Gastroesophageal sphincter (tissue), 4 donors: Measurements from ENCODE around the gene TRAK2. TPM values are rescaled to one million over a fixed set of nuclear protein-coding genes. Genes with fewer than 3 reads are reported as not detected.

Experiments
- ATAC-seq: fragments of 150-250 bp; one replicate; pipeline ENCODE4 v1.9.1; 2016; ENCODE audit warnings: mild to moderate bottlenecking, moderate library complexity
- H3K27ac ChIP-seq, 4 donors: fragments of 200-600 bp; sonication (generic) in 3 of 4; 1 replicate in 3 of 4; 2 replicates in 1 of 4; pipeline ENCODE4 v1.5.1; 2016 to 2019
- H3K27me3 ChIP-seq: fragments of 200-600 bp; sonication (generic); one replicate; pipeline ENCODE4 v1.5.1; 2019
- H3K36me3 ChIP-seq, 2 donors: fragments of 200-600 bp; sonication (generic); one replicate each; pipeline ENCODE4 v1.5.1; 2019; ENCODE audit warnings: control low read depth in 1 of 2
- H3K4me1 ChIP-seq, 3 donors: fragments of 200-600 bp; sonication (generic); 1 replicate in 2 of 3; 2 replicates in 1 of 3; pipeline ENCODE4 v1.5.1; 2016 to 2019; ENCODE audit warnings: control low read depth in 2 of 3
- H3K4me3 ChIP-seq, 2 donors: fragments of 200-600 bp; sonication (generic); one replicate each; pipeline ENCODE4 v1.5.1; 2019; ENCODE audit warnings: mild to moderate bottlenecking in 1 of 2, moderate library complexity in 1 of 2
- H3K9me3 ChIP-seq, 3 donors: fragments of 200-600 bp; sonication (generic); one replicate each; pipeline ENCODE4 v1.5.1; 2017 to 2019; ENCODE audit warnings: control low read depth in 2 of 3
- EP300 ChIP-seq: sonication (generic); formaldehyde crosslinking; IDR thresholded peaks from one replicate; pipeline ENCODE4 v1.6.1; 2017; ENCODE audit warnings: antibody characterized with exemption, mild to moderate bottlenecking
- POLR2A ChIP-seq, 2 donors: fragments of 450-650 bp; IDR thresholded peaks; one replicate each; pipeline ENCODE4 v1.6.1; 2017; ENCODE audit warnings: antibody characterized with exemption in 2 of 2, mild to moderate bottlenecking in 2 of 2, moderate library complexity in 1 of 2
- POLR2AphosphoS5 ChIP-seq: sonication (generic); formaldehyde crosslinking; IDR thresholded peaks from one replicate; pipeline ENCODE4 v1.6.1; 2017; ENCODE audit warnings: antibody characterized with exemption
- whole genome bisulfite sequencing, 2 donors: methylation state at CpG; one replicate each; pipeline ENCODE4 v1.1.5; 2018; ENCODE audit warnings: low coverage in 1 of 2; 5-methylcytosine and 5-hydroxymethylcytosine counted together
- total RNA-seq, 4 donors: library from RNA; depleted of rRNA; stranded (reverse); fragments of >200 nt; gene quantifications; one replicate each; pipeline ENCODE4 v1.1.0, GENCODE V29; 2016
- TF ChIP-seq, protein P1 (sequence below), 4 experiments: fragments of 200-600 bp in 2 of 4; fragments of 450-650 bp in 2 of 4; sonication (generic) in 1 of 4; IDR thresholded peaks; one replicate each; pipeline ENCODE4 v1.5.1; 2017 to 2019; ENCODE audit warnings: antibody characterized with exemption in 4 of 4, mild to moderate bottlenecking in 2 of 4, moderate library complexity in 2 of 4

TRAK2 gene
- total RNA-seq, 4 donors from 2014 or later = 64.8 to 129 (median 105) TPM

DNA sequence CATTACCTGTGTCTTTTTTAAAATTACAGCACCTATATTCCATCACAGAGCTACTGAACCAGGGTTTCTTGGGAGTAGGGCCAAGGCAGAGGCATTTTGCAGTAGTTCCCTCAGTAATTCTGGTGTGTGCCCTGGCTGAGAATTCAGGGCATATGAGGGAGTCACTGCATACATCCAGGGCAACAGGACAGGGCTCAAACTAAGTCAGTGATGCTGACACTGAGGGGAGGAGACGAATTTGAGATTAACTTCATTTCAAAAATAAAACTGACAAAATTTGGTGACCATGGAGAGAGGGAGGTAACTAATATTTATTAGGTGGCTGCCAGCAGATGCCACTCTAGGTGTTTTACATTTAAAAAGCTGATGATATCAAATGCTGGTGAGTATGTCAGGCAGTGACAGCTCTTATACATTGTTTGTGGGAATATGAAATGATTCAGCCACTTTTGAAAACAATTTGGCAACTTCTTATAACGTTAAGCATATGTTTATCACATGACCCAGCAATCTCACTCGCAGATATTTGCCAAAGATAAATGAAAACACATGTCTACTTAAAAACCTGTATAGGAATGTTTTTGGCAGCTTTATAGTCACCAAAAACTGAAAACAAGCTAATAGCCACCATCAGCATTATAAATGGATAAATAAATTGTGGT is 20.6 kb upstream of the TRAK2 start:
- TF ChIP-seq, protein P1, sequence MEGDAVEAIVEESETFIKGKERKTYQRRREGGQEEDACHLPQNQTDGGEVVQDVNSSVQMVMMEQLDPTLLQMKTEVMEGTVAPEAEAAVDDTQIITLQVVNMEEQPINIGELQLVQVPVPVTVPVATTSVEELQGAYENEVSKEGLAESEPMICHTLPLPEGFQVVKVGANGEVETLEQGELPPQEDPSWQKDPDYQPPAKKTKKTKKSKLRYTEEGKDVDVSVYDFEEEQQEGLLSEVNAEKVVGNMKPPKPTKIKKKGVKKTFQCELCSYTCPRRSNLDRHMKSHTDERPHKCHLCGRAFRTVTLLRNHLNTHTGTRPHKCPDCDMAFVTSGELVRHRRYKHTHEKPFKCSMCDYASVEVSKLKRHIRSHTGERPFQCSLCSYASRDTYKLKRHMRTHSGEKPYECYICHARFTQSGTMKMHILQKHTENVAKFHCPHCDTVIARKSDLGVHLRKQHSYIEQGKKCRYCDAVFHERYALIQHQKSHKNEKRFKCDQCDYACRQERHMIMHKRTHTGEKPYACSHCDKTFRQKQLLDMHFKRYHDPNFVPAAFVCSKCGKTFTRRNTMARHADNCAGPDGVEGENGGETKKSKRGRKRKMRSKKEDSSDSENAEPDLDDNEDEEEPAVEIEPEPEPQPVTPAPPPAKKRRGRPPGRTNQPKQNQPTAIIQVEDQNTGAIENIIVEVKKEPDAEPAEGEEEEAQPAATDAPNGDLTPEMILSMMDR (IDR thresholded peaks at IDR 0.05) = no peak
- Histone ChIP-seq H3K4me1 (peaks cover 0 to 19% (median 3%) of the 10 kb centered on the region in 3 donors), H3K4me3 (no peak overlapping the region), H3K27ac (no peak overlapping the region), H3K27me3 (no peaks in the 10 kb centered on the region), H3K36me3 (peaks cover 15 to 77% of the 10 kb centered on the region in 2 donors), H3K9me3 (no peaks in the 10 kb centered on the region)
- WGBS, 2 donors = 61 to 62% methylated on average over 3 of the region's 3 CpGs
- no peak for ATAC-seq

DNA sequence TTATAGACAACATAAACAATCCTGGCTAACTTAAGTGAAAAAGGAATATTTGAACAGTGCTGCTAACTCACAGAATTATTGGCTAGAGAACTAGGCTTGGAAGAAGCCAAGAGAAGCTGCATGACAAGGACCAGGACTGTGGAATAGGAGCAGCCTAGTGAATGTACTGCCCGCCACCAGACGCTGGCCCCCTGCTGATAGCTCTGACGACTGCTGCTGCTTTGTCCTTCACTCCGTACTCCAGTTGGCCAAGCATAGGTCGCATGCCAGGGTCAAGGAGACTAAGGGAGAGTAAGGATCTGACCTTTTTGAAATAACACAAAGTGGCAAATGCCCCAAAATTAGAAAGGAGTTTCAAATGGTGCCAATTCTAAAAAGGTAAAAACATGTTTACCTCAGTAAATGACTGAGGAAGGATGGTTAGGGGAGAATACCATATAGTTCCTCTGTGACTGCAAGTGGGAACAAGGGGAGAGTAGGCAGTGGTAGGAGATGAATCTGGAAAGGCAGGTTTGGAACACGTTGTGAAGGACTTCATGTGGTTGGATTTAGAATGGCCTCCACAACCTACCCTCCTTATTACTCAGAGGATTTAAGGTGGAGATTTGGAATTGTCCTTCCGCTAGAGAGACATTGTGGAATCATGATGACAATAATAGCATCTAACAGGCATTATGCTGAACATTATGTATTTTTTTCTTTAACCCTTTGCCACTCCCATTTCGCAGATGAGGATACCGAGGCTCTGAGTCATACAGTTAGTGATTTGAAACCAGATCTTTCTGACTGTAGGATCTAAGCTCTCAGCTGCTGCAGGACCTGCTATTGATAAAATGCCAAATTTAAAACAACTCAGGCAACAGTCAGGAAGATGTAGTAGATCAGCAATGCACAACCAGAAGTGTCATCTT is 19.8 kb upstream of the TRAK2 start:
- peaks cover 15 to 75% of the 10 kb centered on the region in 2 donors for H3K36me3 ChIP-seq
- no peak for TF ChIP-seq POLR2A (IDR thresholded peaks at IDR 0.05)
- TF ChIP-seq, protein P1 (IDR thresholded peaks at IDR 0.05) = no peak
- no peak for TF ChIP-seq POLR2AphosphoS5
- TF ChIP-seq EP300 = no peak
- WGBS, 2 donors = 88 to 90% methylated on average over 4 to 9 of the region's 9 CpGs
- no peak overlapping the region for H3K27ac ChIP-seq
- ATAC-seq = no peak
- H3K4me3 ChIP-seq = no peak overlapping the region
- H3K4me1 ChIP-seq = peaks cover 0 to 19% (median 3%) of the 10 kb centered on the region in 3 donors
- no peaks in the 10 kb centered on the region for H3K27me3 ChIP-seq
- no peaks in the 10 kb centered on the region for H3K9me3 ChIP-seq

DNA sequence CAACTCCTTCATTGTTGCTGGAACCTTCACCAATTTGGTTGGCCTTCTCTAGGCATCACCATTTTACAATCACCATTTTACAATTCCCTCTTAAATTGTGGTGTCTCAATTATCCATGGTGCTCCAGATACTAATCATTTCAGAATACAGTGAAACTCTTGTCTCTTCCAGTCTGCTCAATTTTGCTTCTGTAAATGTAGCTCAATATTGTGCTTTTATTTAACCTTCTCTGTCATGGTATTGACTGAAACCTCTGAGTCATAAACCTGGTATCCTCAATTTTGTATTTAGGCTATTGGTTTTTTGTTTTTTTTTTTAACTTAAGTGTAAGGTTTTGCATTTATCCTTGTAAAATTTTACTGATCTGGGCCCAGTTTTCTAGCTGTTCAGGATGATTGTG is 16.4 kb upstream of the TRAK2 start:
- Histone ChIP-seq H3K36me3 (peaks cover 15 to 75% of the 10 kb centered on the region in 2 donors), H3K9me3 (no peaks in the 10 kb centered on the region), H3K27ac (peak overlapping the region in 1 of 4 donors; percentile 25), H3K27me3 (no peaks in the 10 kb centered on the region), H3K4me3 (no peak overlapping the region), H3K4me1 (peaks cover 3 to 37% (median 4%) of the 10 kb centered on the region in 3 donors)
- ATAC-seq = no peak
- TF ChIP-seq POLR2AphosphoS5 = no peak
- TF ChIP-seq POLR2A (IDR thresholded peaks at IDR 0.05) = no peak
- TF ChIP-seq, protein P1 (IDR thresholded peaks at IDR 0.05) = no peak
- no peak for TF ChIP-seq EP300

DNA sequence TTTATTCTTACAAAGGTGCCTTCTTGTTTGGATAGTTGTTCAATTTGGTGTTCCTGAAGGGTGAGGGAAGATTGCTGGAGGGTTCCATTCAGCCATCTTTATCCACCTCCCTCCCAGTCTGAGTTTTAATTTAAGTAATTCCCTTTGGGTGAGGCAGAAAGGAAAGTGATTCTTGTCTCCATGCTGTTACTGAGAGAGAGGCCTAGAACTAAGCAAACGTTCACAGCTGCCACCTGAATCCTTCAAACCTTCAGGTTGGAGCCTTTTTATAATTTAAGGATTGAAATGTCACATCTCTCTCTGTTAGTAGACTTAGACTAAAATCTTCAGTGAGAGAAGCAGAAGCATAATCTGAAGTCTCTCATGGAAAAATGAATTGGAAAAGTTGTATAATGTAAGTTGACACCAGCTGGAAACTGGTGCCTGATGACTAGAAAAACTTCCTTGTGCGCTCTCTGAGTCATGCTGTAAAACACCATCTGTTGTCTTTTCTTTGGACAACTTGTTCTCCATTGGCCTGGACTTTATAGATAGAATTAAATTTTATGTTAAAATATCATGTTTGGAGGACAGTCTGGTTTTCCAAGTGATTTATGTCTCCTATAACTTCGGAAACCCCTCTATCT is 14.9 kb upstream of the TRAK2 start:
- 41 to 44% methylated on average over 2 to 3 of the region's 3 CpGs for WGBS, 2 donors
- peak; percentile 69 for ATAC-seq
- no peaks in the 10 kb centered on the region for H3K27me3 ChIP-seq
- no peak overlapping the region for H3K4me3 ChIP-seq
- TF ChIP-seq POLR2AphosphoS5 (no peak), EP300 (no peak), POLR2A (IDR thresholded peaks at IDR 0.05) (no peak)
- TF ChIP-seq, protein P1 (IDR thresholded peaks at IDR 0.05) = no peak
- peaks cover 15 to 75% of the 10 kb centered on the region in 2 donors for H3K36me3 ChIP-seq
- H3K27ac ChIP-seq = peak overlapping the region; percentile 18 to 67 (median 38)
- H3K4me1 ChIP-seq = peaks cover 3 to 37% (median 4%) of the 10 kb centered on the region in 3 donors
- no peaks in the 10 kb centered on the region for H3K9me3 ChIP-seq
